Neural cell (in vitro differentiated cells): ENCODE measurements around the gene NFASC.

ENCODE experiments used
- EP300 ChIP-seq: fragments of 450-650 bp; conservative IDR thresholded peaks from 2 replicates; pipeline ENCODE4 v1.6.1; 2014; ENCODE audit warnings: antibody characterized with exemption, mild to moderate bottlenecking, moderate library complexity; ENCODE audit not compliant: poor library complexity, severe bottlenecking
- EZH2 ChIP-seq: fragments of 200-600, 300-800 bp; shearing (Covaris generic), sonication (generic); IDR thresholded peaks from 2 replicates; pipeline ENCODE4 v1.6.1; 2014; ENCODE audit warnings: antibody characterized with exemption, low read length, borderline replicate concordance, mild to moderate bottlenecking; ENCODE audit not compliant: insufficient read depth, poor library complexity, severe bottlenecking
- MXI1 ChIP-seq: fragments of 450-650 bp; conservative IDR thresholded peaks from 2 replicates; pipeline ENCODE4 v1.6.1; 2014; ENCODE audit warnings: antibody characterized with exemption, mild to moderate bottlenecking; ENCODE audit not compliant: poor library complexity, severe bottlenecking
- POLR2AphosphoS5 ChIP-seq: IDR thresholded peaks from 2 replicates; pipeline ENCODE4 v1.6.1; 2012
- RAD21 ChIP-seq: fragments of 450-650 bp; conservative IDR thresholded peaks from 2 replicates; pipeline ENCODE4 v1.6.1; 2014; ENCODE audit warnings: antibody characterized with exemption, mild to moderate bottlenecking, moderate library complexity
- SMC3 ChIP-seq: fragments of 450-650 bp; conservative IDR thresholded peaks from 2 replicates; pipeline ENCODE4 v1.6.1; 2014; ENCODE audit warnings: antibody characterized with exemption, mild to moderate bottlenecking, moderate library complexity; ENCODE audit not compliant: poor library complexity
- TAF1 ChIP-seq: IDR thresholded peaks from 2 replicates; pipeline ENCODE4 v1.6.1; 2012; ENCODE audit warnings: low read depth
- TF ChIP-seq, protein P1 (sequence below): fragments of 450-650 bp; IDR thresholded peaks from 2 replicates; pipeline ENCODE4 v1.5.1; 2014; ENCODE audit warnings: antibody characterized with exemption, mild to moderate bottlenecking, moderate library complexity; ENCODE audit not compliant: poor library complexity, severe bottlenecking
- TF ChIP-seq, protein P2 (sequence below): IDR thresholded peaks from 2 replicates; pipeline ENCODE4 v1.6.1; 2012; ENCODE audit warnings: borderline replicate concordance

DNA sequence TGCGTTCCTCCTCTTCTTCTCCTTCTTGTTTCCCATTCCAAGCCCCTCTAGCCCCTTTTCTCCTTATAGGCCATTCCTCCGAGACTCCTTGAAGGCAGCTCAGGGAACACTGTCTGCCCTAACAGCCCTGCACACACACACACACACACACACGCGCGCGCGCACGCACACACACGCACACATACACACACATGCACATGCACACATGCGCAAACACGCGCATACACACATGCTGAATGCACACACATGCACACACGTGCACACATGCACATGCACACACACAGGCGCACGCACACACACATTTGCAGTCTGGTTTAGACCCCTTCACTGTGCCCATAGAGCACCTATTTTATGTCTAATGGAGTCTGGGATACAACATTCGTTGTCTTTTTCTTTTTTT is 154.6 kb downstream of the NFASC start:
- TF ChIP-seq, protein P1, sequence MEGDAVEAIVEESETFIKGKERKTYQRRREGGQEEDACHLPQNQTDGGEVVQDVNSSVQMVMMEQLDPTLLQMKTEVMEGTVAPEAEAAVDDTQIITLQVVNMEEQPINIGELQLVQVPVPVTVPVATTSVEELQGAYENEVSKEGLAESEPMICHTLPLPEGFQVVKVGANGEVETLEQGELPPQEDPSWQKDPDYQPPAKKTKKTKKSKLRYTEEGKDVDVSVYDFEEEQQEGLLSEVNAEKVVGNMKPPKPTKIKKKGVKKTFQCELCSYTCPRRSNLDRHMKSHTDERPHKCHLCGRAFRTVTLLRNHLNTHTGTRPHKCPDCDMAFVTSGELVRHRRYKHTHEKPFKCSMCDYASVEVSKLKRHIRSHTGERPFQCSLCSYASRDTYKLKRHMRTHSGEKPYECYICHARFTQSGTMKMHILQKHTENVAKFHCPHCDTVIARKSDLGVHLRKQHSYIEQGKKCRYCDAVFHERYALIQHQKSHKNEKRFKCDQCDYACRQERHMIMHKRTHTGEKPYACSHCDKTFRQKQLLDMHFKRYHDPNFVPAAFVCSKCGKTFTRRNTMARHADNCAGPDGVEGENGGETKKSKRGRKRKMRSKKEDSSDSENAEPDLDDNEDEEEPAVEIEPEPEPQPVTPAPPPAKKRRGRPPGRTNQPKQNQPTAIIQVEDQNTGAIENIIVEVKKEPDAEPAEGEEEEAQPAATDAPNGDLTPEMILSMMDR = no peak
- TF ChIP-seq POLR2AphosphoS5 (no peak), SMC3 (no peak), EP300 (no peak), RAD21 (no peak), MXI1 (no peak), EZH2 (no peak), TAF1 (no peak)
- TF ChIP-seq, protein P2, sequence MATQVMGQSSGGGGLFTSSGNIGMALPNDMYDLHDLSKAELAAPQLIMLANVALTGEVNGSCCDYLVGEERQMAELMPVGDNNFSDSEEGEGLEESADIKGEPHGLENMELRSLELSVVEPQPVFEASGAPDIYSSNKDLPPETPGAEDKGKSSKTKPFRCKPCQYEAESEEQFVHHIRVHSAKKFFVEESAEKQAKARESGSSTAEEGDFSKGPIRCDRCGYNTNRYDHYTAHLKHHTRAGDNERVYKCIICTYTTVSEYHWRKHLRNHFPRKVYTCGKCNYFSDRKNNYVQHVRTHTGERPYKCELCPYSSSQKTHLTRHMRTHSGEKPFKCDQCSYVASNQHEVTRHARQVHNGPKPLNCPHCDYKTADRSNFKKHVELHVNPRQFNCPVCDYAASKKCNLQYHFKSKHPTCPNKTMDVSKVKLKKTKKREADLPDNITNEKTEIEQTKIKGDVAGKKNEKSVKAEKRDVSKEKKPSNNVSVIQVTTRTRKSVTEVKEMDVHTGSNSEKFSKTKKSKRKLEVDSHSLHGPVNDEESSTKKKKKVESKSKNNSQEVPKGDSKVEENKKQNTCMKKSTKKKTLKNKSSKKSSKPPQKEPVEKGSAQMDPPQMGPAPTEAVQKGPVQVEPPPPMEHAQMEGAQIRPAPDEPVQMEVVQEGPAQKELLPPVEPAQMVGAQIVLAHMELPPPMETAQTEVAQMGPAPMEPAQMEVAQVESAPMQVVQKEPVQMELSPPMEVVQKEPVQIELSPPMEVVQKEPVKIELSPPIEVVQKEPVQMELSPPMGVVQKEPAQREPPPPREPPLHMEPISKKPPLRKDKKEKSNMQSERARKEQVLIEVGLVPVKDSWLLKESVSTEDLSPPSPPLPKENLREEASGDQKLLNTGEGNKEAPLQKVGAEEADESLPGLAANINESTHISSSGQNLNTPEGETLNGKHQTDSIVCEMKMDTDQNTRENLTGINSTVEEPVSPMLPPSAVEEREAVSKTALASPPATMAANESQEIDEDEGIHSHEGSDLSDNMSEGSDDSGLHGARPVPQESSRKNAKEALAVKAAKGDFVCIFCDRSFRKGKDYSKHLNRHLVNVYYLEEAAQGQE = no peak
